DMS53 (cell line): ENCODE data around the gene GAREM1.

ENCODE experiments used
- DNase-seq: peaks from one replicate; lab custom pipeline; 2025; lab: John Stamatoyannopoulos, UW

Gene GAREM1

GRCh38 chr18:32459361-32460101 lies 11.2 kb downstream of the GAREM1 start:
- DNase-seq, result no peak

GRCh38 chr18:32455361-32455760 lies 15.3 kb downstream of the GAREM1 start:
- DNase-seq, result no peak

GRCh38 chr18:32454593-32454992 lies 16.1 kb downstream of the GAREM1 start:
- no peak for DNase-seq

- DNase-seq, result peak; percentile 75
These were observed 19.8 kb downstream of the GAREM1 start for GRCh38 chr18:32450874-32451273.

GRCh38 chr18:32450026-32450691 lies 20.5 kb downstream of the GAREM1 start:
- DNase-seq, result no peak

- no peak for DNase-seq
These were observed 23.9 kb downstream of the GAREM1 start for GRCh38 chr18:32446780-32447179.

GRCh38 chr18:32445846-32446245 lies 24.8 kb downstream of the GAREM1 start:
- no peak for DNase-seq

GRCh38 chr18:32443706-32444215 lies 26.9 kb downstream of the GAREM1 start:
- DNase-seq, result no peak

- no peak for DNase-seq
These were observed 27.5 kb downstream of the GAREM1 start for GRCh38 chr18:32443033-32443705.

GRCh38 chr18:32442575-32442974 lies 28.1 kb downstream of the GAREM1 start:
- DNase-seq, result no peak

- DNase-seq, result no peak
These were observed 29.1 kb downstream of the GAREM1 start for GRCh38 chr18:32441533-32441932.

GRCh38 chr18:32440518-32440917 lies 30.2 kb downstream of the GAREM1 start:
- DNase-seq, result no peak

GRCh38 chr18:32439802-32440201 lies 30.9 kb downstream of the GAREM1 start:
- peak; percentile 50 for DNase-seq

GRCh38 chr18:32439241-32439640 lies 31.4 kb downstream of the GAREM1 start:
- DNase-seq, result no peak

- peak; percentile 18 for DNase-seq
These were observed 32.5 kb downstream of the GAREM1 start for GRCh38 chr18:32438173-32438572.

GRCh38 chr18:32437100-32437834 lies 33.4 kb downstream of the GAREM1 start:
- no peak for DNase-seq

- no peak for DNase-seq
These were observed 34.8 kb downstream of the GAREM1 start for GRCh38 chr18:32435631-32436500.

GRCh38 chr18:32431753-32432152 lies 38.9 kb downstream of the GAREM1 start:
- no peak for DNase-seq

GRCh38 chr18:32429402-32429801 lies 41.3 kb downstream of the GAREM1 start:
- DNase-seq, result no peak

GRCh38 chr18:32427084-32427900 lies 43.4 kb downstream of the GAREM1 start:
- DNase-seq, result no peak
